Measurements from ENCODE around the gene ATP2B3.

- TF ChIP-seq, protein P1, sequence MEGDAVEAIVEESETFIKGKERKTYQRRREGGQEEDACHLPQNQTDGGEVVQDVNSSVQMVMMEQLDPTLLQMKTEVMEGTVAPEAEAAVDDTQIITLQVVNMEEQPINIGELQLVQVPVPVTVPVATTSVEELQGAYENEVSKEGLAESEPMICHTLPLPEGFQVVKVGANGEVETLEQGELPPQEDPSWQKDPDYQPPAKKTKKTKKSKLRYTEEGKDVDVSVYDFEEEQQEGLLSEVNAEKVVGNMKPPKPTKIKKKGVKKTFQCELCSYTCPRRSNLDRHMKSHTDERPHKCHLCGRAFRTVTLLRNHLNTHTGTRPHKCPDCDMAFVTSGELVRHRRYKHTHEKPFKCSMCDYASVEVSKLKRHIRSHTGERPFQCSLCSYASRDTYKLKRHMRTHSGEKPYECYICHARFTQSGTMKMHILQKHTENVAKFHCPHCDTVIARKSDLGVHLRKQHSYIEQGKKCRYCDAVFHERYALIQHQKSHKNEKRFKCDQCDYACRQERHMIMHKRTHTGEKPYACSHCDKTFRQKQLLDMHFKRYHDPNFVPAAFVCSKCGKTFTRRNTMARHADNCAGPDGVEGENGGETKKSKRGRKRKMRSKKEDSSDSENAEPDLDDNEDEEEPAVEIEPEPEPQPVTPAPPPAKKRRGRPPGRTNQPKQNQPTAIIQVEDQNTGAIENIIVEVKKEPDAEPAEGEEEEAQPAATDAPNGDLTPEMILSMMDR (IDR thresholded peaks at IDR 0.05; ENCODE audit: poor library complexity, severe bottlenecking): no peak
- no peak for TF ChIP-seq RAD21 (conservative IDR thresholded peaks at IDR 0.05)
- TF ChIP-seq TAF1 (IDR thresholded peaks at IDR 0.05; ENCODE audit: low read depth): no peak
- no peak for TF ChIP-seq EP300 (conservative IDR thresholded peaks at IDR 0.05; ENCODE audit: poor library complexity, severe bottlenecking)
Observed at GRCh38 chrX:153537080-153537479, 19.6 kb downstream of the ATP2B3 start.

Measured in neural cell (in vitro differentiated cells).